SK-N-MC (cell line): Measurements from ENCODE around the gene SF3B6.
"Not testable (repeated sequence)": the region's sequence is repeated elsewhere in the genome, so short reads cannot be mapped to it uniquely, and the experiment has no call there.

Experiments used
- DNase-seq: peaks from one replicate; pipeline ENCODE4 v3.0.0-alpha.2; 2011; ENCODE audit warnings: low read depth, low spot score
- H3K27ac ChIP-seq: fragments of 200-600 bp; sonication (generic); 2 replicates; pipeline ENCODE4 v1.5.1; 2016; ENCODE audit warnings: mixed run types
- H3K36me3 ChIP-seq: fragments of 200-600 bp; sonication (generic); 2 replicates; pipeline ENCODE4 v1.6.1; 2017; ENCODE audit warnings: antibody characterized with exemption, low read length, mixed read lengths; ENCODE audit not compliant: insufficient read depth
- H3K4me3 ChIP-seq: fragments of 200-600 bp; sonication (generic); 2 replicates; pipeline ENCODE4 v1.5.1; 2016
- H3K9ac ChIP-seq: fragments of 200-600 bp; sonication (generic); 2 replicates; pipeline ENCODE4 v1.8.0; 2017; ENCODE audit warnings: mixed run types, mixed read lengths; ENCODE audit not compliant: insufficient read length
- H3K9me3 ChIP-seq: fragments of 200-600 bp; sonication (generic); 2 replicates; pipeline ENCODE4 v1.6.1; 2017; ENCODE audit warnings: low read depth, mild to moderate bottlenecking, antibody characterized with exemption, low read length, moderate library complexity, mixed read lengths
- EZH2 ChIP-seq: fragments of 200-600 bp; sonication (generic); IDR thresholded peaks from one replicate; pipeline ENCODE4 v1.6.1; 2017; ENCODE audit warnings: antibody characterized with exemption
- FOXP2 ChIP-seq: optimal IDR thresholded peaks from 2 replicates; pipeline ENCODE3; 2011; ENCODE audit warnings: mild to moderate bottlenecking, moderate library complexity; ENCODE audit not compliant: insufficient read depth; ENCODE audit errors: extremely low read length, control extremely low read depth
- POLR2AphosphoS5 ChIP-seq: IDR thresholded peaks from 2 replicates; pipeline ENCODE4 v1.6.1; 2012; ENCODE audit warnings: mild to moderate bottlenecking, low read depth, low read length, borderline replicate concordance

Gene SF3B6

DNA sequence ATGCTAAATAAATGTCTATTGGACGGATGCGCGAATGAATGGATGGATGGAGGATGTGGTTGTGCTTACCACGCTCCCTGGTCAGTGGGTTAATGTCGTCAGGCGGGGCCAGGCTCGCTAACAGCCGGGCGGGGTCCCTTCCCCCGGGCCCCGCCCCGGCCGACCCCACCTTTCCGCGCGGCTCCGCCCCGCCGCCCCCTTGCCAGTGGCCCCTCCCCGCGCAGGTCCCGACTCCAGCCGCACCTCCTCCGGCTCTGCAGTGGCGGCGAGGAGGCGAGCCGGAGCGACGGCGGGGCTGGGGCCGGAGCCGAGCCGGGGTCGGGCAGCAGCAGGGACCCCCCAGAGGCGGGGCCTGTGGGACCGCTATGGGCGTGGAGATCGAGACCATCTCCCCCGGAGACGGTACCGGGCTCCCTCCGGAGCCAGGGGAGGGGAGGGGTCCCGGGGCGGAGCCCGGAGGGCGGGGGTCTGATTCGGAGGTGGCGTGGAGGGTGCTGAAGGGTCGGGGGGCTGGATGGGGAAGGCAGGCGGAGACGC is 26.6 kb downstream of the SF3B6 start, which contains the start of gene FKBP1B:
TSS of gene FKBP1B (plus strand) at position 257 of the 537 bp plus-strand sequence. CDS start at position 366, 109 bp downstream.
- peak within 1 kb of the TSS; percentile 88 for H3K4me3 ChIP-seq
- peak within 1 kb of the TSS; percentile 62; the same call in 1 of the 2 replicates for H3K27ac ChIP-seq
- H3K9ac ChIP-seq, result peak within 1 kb of the TSS; percentile 41
- TF ChIP-seq POLR2AphosphoS5 (peak; percentile 16; the same call in 1 of the 2 replicates), FOXP2 (no peak), EZH2 (no peak)
- no peak for DNase-seq
- no peaks in the 10 kb centered on the region for H3K36me3 ChIP-seq
- no peaks in the 10 kb centered on the region for H3K9me3 ChIP-seq

DNA sequence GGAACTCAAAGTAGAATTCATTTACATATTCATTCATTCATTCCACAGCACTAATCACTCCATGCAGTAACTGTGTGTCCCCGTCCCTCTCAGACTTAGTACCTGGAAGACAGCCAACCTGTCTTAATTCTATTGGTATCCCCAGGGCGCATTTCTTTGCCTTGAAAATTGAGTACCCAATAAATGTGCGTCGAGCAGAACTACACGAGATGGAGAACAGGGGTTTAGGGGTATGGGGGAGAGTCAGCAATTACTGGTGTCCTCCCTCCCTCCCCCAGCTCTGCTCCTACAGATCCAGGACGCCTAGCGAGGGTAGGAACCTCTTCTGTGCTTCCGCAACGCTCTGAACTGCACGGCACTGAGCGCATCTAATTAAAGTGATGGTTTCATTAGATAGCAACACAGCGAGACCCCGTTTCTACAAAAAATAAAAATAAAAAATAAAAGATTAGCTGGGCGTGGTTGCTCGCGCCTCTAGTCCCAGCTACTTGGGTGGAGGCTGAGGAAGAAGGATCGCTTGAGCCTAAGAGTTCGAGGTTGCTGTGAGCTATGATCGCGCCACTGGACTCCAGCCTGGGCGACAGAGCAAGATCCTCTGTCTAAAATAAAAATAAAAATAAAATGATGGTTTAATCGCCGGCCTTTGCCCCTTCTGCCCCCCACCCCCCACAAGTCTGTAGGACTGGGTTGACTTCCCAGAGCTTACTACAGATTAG is 27.2 kb downstream of the SF3B6 start:
- Histone ChIP-seq H3K27ac (peak overlapping the region; percentile 62; the same call in 1 of the 2 replicates), H3K9me3 (no peaks in the 10 kb centered on the region), H3K4me3 (peak overlapping the region; percentile 88), H3K36me3 (no peaks in the 10 kb centered on the region), H3K9ac (peak overlapping the region; percentile 41)
- TF ChIP-seq EZH2 (no peak), FOXP2 (no peak), POLR2AphosphoS5 (no peak)
- peak; percentile 32 for DNase-seq

DNA sequence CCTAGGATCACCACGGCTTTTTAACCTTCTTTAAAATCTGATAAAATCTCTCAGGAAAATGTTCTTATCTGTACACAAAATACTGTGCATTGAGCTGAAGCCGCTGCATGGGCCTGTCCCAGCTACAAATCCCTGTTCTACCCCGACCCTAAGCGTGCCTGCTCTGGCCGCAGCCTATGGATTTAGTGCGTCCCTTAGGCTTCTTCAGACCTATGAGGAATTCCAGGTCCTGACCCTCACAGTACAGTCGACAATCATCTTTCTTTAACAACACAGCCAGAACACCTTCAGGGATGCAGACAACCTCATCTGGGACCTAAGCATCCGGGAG is 28.5 kb downstream of the SF3B6 start:
- Histone ChIP-seq H3K4me3 (peak overlapping the region; percentile 60), H3K9ac (no peak overlapping the region), H3K27ac (peak overlapping the region; percentile 71), H3K9me3 (no peaks in the 10 kb centered on the region), H3K36me3 (0 out of 2 replicates have a peak, but pooled peaks cover 5% of the 10 kb centered on the region)
- no peak for TF ChIP-seq EZH2
- no peak for TF ChIP-seq FOXP2
- no peak for DNase-seq

DNA sequence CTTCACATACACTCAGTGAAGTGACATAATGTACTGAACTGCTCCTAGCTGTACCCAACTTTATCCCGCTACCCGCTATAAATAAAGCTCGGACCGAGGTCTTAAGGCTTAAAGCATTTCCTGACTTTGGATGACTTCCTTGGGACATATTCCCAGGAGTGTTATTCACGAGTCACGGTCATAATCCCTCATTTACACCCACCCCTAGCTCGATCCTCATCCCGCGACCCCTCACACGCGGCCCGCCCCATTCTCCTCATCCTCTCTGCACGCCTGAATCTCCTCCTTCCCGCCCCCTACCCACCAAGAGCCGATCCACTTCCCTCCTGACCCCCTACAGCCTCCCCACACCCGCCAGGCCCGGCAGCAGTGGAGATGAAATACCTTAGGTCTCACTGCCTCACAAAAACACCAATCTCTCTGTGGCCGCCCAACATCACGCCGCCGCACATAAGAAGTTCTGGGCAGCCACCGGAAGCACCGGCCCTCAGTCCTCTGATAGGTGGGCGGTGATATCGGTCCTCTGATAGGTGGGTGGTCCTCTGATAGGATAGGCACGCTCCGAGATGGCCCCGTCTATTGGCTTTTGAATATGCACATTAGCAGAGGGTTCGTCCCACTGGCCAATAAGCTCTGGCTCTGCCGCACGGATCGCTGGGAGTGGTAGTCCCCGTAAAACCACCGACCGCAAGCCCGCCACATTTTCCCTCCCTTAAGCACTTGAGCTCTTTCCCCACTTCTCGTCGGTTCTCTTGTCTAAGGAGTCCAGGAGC is 29.0 kb downstream of the SF3B6 start, which contains the start of gene WDCP:
TSS of gene WDCP (minus strand) at position 462 of the 773 bp plus-strand sequence. CDS start 7,897 bp downstream, outside the sequence.
- DNase-seq, result peak; percentile 99
- Histone ChIP-seq H3K27ac (peak within 1 kb of the TSS; percentile 71), H3K9me3 (no peaks in the 10 kb centered on the region), H3K4me3 (peak within 1 kb of the TSS; percentile 92), H3K36me3 (0 out of 2 replicates have a peak, but pooled peaks cover 5% of the 10 kb centered on the region), H3K9ac (peak within 1 kb of the TSS; percentile 86)
- TF ChIP-seq EZH2 (no peak), FOXP2 (no peak), POLR2AphosphoS5 (peak; percentile 98)

DNA sequence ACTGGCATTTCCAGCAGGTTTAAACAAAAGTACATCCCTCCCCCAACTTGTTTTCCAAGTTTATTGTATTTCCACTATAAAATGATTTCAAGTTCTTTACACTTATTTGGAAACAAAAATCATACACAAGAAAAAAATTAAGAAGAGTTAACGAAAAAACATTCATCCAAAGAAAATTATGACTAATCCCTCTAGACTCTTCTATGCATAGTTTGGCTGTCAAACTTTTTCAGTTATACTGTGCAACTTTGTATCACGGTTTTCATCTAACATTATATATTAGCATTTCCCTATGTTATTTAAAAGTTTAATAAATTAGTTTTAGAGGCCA is 29.6 kb downstream of the SF3B6 start:
- peak overlapping the region; percentile 92 for H3K4me3 ChIP-seq
- 0 out of 2 replicates have a peak, but pooled peaks cover 5% of the 10 kb centered on the region for H3K36me3 ChIP-seq
- no peaks in the 10 kb centered on the region for H3K9me3 ChIP-seq
- DNase-seq, result no peak
- H3K27ac ChIP-seq, result no peak overlapping the region
- TF ChIP-seq POLR2AphosphoS5 (no peak), EZH2 (no peak), FOXP2 (no peak)
- peak overlapping the region; percentile 86 for H3K9ac ChIP-seq

DNA sequence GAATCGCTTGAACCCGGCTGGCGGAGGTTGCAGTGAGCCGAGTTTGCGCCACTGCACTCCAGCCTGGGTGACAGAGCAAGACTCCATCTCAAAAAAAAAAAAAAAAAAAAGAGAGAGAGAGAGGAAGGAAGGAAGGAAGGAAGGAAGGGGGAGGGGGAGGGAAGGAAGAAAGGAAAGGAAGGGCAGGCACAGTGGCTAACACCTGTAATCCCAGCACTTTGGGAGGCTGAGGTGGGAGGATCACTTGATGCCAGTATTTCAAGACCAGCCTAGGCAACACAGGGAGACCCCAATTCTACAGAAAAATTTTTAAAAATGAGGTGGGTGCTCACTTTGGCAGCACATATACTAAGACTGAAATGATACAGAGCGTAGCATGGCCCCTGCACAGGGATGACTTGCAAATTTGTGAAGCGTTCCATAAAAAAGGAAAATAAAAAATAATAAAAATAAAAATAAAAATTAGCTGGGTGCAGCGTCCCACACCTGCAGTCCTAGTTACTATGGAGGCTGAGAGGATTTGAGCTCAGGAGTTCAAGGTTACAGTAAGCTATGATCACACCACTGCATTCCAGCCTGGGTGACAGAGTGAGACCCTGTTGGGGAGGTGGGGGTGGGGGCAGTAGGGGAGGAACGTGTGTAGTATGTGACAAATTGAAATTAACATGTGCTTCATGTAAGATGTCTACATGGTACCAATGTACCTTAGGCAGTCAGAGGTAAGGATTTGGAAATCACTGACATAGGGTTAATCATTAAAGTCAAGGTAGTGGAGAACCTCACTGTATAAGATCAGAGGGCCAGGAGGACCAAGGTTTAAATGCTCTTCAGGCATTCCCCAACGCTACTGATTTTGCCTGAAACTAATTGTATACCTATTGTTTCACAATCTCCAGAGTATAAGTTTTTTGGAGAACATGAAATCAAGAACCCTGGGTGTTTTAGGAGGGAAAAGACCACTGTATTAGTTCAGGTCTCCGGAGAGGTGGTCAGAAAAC is 30.3 kb downstream of the SF3B6 start:
- 0 out of 2 replicates have a peak, but pooled peaks cover 5% of the 10 kb centered on the region for H3K36me3 ChIP-seq
- peak overlapping the region; percentile 86 for H3K9ac ChIP-seq
- no peak overlapping the region for H3K27ac ChIP-seq
- H3K4me3 ChIP-seq, result peak overlapping the region; percentile 92
- DNase-seq, result no peak
- TF ChIP-seq EZH2 (no peak), POLR2AphosphoS5 (no peak)
- no peaks in the 10 kb centered on the region for H3K9me3 ChIP-seq

DNA sequence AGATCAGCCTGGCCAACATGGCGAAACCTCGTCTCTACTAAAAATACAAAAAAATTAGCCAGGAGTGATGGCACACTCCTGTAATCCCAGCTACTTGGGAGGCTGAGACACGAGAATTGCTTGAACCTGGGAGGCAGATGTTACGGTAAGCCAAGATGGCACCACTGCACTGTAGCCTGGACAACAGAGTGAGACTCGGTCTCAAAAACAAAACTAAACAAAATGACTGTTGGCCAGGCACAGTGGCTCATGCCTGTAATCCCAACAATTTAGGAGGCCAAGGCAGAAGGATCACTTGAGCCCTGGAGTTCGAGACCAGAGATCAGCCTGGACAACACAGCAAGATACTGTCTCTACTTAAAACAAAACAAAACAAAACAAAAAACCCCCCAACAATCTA is 33.0 kb downstream of the SF3B6 start:
- H3K36me3 ChIP-seq, result peaks cover 20% of the 10 kb centered on the region
- DNase-seq, H3K9me3 ChIP-seq: not testable (repeated sequence)

More for the DNA sequence above, 33.0 kb downstream of the SF3B6 start:
- not testable (repeated sequence) for H3K4me3 ChIP-seq, H3K27ac ChIP-seq, H3K9ac ChIP-seq
